Endothelial cell of coronary artery (primary cell): ENCODE data around the gene DYNC2H1. TPM values are rescaled to one million over a fixed set of nuclear protein-coding genes. Genes with fewer than 3 reads are reported as not detected.

ENCODE experiments used
- total RNA-seq: library from RNA; depleted of rRNA; stranded (reverse); fragments of >200 nt; gene quantifications from 2 replicates; pipeline ENCODE4 v1.2.3, GENCODE V29; 2014

DYNC2H1 gene
- 8.5 and 10.0 TPM in 2 replicates for total RNA-seq

GRCh38 chr11:103108933-103109817, at the start of gene DYNC2H1:
TSS of gene DYNC2H1 (plus strand) at chr11:103109426. CDS start at chr11:103109575, 149 bp downstream.

GRCh38 chr11:103091801-103092524, 17.3 kb upstream of the DYNC2H1 start, which contains the start of gene DCUN1D5:
TSS of gene DCUN1D5 (minus strand) at chr11:103092160. CDS start at chr11:103091872, 288 bp downstream.

Other genes starting within 250 kb of the DYNC2H1 start
- gene MMP12, start 234.4 kb upstream of the DYNC2H1 start, total RNA-seq: 0.28 TPM in 1 of 2 replicates, not detected in the other
- not detected in 2 replicates for gene MMP13, start 153.7 kb upstream of the DYNC2H1 start, total RNA-seq
- 63.6 and 66.7 TPM in 2 replicates for gene DCUN1D5, start 17.3 kb upstream of the DYNC2H1 start, total RNA-seq